SU-DHL-6 (cell line): ENCODE measurements around the gene IRF8.

Experiments used
- H2AFZ ChIP-seq: fragments of 200-600 bp; sonication (generic); 2 replicates; pipeline ENCODE4 v1.6.1; 2014; ENCODE audit warnings: low read depth, mild to moderate bottlenecking, moderate library complexity, mixed read lengths, antibody characterized with exemption, low read length; ENCODE audit not compliant: severe bottlenecking
- H3F3A ChIP-seq: fragments of 200-600 bp; shearing (Covaris generic); 2 replicates; pipeline ENCODE4 v1.6.0; 2016; ENCODE audit warnings: antibody characterized with exemption, mild to moderate bottlenecking; ENCODE audit not compliant: insufficient read depth
- H3K27ac ChIP-seq: fragments of 200-600 bp; sonication (generic); 2 replicates; pipeline ENCODE4 v1.5.1; 2016; ENCODE audit warnings: low read depth, mild to moderate bottlenecking, low read length, moderate library complexity, mixed read lengths
- H3K27me3 ChIP-seq: fragments of 200-600 bp; sonication (generic), shearing (Covaris generic); 2 replicates; pipeline ENCODE4 v1.6.0; 2014; ENCODE audit warnings: mild to moderate bottlenecking, low read length
- H3K36me3 ChIP-seq: fragments of 200-600 bp; sonication (generic); 2 replicates; pipeline ENCODE4 v1.6.1; 2014; ENCODE audit warnings: mild to moderate bottlenecking, low read length, mixed read lengths
- H3K4me2 ChIP-seq: fragments of 300-600, 200-600 bp; shearing (Covaris generic), sonication (generic); 2 replicates; pipeline ENCODE4 v1.6.0; 2014; ENCODE audit warnings: low read length, low read depth, mild to moderate bottlenecking; ENCODE audit not compliant: poor library complexity, severe bottlenecking
- H3K4me3 ChIP-seq: fragments of 200-600 bp; sonication (generic); 2 replicates; pipeline ENCODE4 v1.5.1; 2014; ENCODE audit warnings: antibody characterized with exemption, low read length, mild to moderate bottlenecking, mixed read lengths; ENCODE audit not compliant: insufficient read depth, poor library complexity, severe bottlenecking
- H3K79me2 ChIP-seq: fragments of 200-600 bp; sonication (generic); 2 replicates; pipeline ENCODE4 v1.6.1; 2014; ENCODE audit warnings: mild to moderate bottlenecking, low read length, moderate library complexity; ENCODE audit not compliant: insufficient read depth
- H3K9ac ChIP-seq: fragments of 200-600 bp; sonication (generic); 2 replicates; pipeline ENCODE4 v1.7.0; 2014; ENCODE audit warnings: mild to moderate bottlenecking, low read length
- H3K9me2 ChIP-seq: fragments of 200-600 bp; sonication (generic); replicated peaks from 2 replicates; pipeline ENCODE4 v1.6.1; 2014; ENCODE audit warnings: low read length; ENCODE audit not compliant: insufficient read depth
- H3K9me3 ChIP-seq: fragments of 200-600 bp; sonication (generic); 2 replicates; pipeline ENCODE4 v1.6.1; 2014; ENCODE audit warnings: low read length, mixed read lengths; ENCODE audit not compliant: insufficient read depth
- H4K20me1 ChIP-seq: fragments of 200-600 bp; sonication (generic); 2 replicates; pipeline ENCODE4 v1.6.1; 2014; ENCODE audit warnings: low read depth, mild to moderate bottlenecking, antibody characterized with exemption, low read length, moderate library complexity, mixed read lengths
- EZH2phosphoT487 ChIP-seq: fragments of 200-600 bp; sonication (generic), shearing (Covaris generic); conservative IDR thresholded peaks from 2 replicates; pipeline ENCODE4 v1.6.1; 2018; ENCODE audit warnings: mild to moderate bottlenecking, antibody characterized with exemption, low read length, moderate library complexity, mixed read lengths
- TF ChIP-seq, protein P1 (sequence below): fragments of 200-600 bp; sonication (generic); IDR thresholded peaks from one replicate; pipeline ENCODE4 v1.5.1; 2017; ENCODE audit warnings: antibody characterized with exemption, mild to moderate bottlenecking, low read length, moderate library complexity; ENCODE audit not compliant: insufficient read depth, poor library complexity, severe bottlenecking

Gene IRF8

GRCh38 chr16:85924675-85925074 lies 25.7 kb downstream of the IRF8 start:
- H3K36me3 ChIP-seq: peaks cover 17% of the 10 kb centered on the region; the same call in 1 of the 2 replicates
- H2AFZ ChIP-seq: no peak overlapping the region
- H3K27ac ChIP-seq: peak overlapping the region; percentile 14; the same call in 1 of the 2 replicates
- H3K9ac ChIP-seq: no peak overlapping the region
- H3K27me3 ChIP-seq: no peaks in the 10 kb centered on the region
- H3K4me2 ChIP-seq: no peak overlapping the region
- no peaks in the 10 kb centered on the region for H3K9me2 ChIP-seq
- peaks cover 6% of the 10 kb centered on the region; the same call in 1 of the 2 replicates for H4K20me1 ChIP-seq
- H3F3A ChIP-seq: peaks cover 50% of the 10 kb centered on the region
- H3K79me2 ChIP-seq: no peaks in the 10 kb centered on the region
- no peak overlapping the region for H3K4me3 ChIP-seq
- no peaks in the 10 kb centered on the region for H3K9me3 ChIP-seq
- TF ChIP-seq, protein P1, sequence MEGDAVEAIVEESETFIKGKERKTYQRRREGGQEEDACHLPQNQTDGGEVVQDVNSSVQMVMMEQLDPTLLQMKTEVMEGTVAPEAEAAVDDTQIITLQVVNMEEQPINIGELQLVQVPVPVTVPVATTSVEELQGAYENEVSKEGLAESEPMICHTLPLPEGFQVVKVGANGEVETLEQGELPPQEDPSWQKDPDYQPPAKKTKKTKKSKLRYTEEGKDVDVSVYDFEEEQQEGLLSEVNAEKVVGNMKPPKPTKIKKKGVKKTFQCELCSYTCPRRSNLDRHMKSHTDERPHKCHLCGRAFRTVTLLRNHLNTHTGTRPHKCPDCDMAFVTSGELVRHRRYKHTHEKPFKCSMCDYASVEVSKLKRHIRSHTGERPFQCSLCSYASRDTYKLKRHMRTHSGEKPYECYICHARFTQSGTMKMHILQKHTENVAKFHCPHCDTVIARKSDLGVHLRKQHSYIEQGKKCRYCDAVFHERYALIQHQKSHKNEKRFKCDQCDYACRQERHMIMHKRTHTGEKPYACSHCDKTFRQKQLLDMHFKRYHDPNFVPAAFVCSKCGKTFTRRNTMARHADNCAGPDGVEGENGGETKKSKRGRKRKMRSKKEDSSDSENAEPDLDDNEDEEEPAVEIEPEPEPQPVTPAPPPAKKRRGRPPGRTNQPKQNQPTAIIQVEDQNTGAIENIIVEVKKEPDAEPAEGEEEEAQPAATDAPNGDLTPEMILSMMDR: no peak
- TF ChIP-seq EZH2phosphoT487: no peak

- TF ChIP-seq EZH2phosphoT487: no peak
- TF ChIP-seq, protein P1: no peak
- H3K27ac ChIP-seq: no peak overlapping the region
- no peaks in the 10 kb centered on the region for H3K9me2 ChIP-seq
- no peak overlapping the region for H2AFZ ChIP-seq
- H3K36me3 ChIP-seq: peaks cover 10% of the 10 kb centered on the region; the same call in 1 of the 2 replicates
- no peak overlapping the region for H3K4me3 ChIP-seq
- no peak overlapping the region for H3K4me2 ChIP-seq
- no peak overlapping the region for H3K9ac ChIP-seq
- no peaks in the 10 kb centered on the region for H3K27me3 ChIP-seq
- H3K79me2 ChIP-seq: no peaks in the 10 kb centered on the region
- H3F3A ChIP-seq: peaks cover 37% of the 10 kb centered on the region
- no peaks in the 10 kb centered on the region for H3K9me3 ChIP-seq
- H4K20me1 ChIP-seq: 0 out of 2 replicates have a peak, but pooled peaks cover 6% of the 10 kb centered on the region
Measured at GRCh38 chr16:85926370-85926769, 27.4 kb downstream of the IRF8 start.

DNA sequence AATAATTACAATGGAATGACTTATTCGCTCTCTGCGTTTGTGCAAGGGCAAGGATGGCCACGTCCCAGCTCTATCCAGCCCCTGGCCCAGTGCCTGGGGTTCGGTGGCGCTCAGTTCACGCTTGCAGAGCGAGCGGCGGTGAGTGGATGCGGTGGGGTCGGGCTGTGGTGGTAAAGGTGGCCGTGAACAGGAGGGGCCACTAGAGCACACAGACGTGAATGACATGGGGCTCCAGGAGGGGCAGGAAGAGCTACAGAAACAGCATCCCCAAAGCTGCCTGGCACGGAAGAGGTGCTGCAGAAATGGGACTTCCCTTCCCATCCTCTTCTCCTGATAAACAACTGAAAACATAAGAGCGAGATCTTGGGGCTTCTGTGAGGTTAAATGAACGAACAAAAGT lies 28.4 kb downstream of the IRF8 start:
- no peak overlapping the region for H3K4me3 ChIP-seq
- no peaks in the 10 kb centered on the region for H4K20me1 ChIP-seq
- no peak overlapping the region for H3K4me2 ChIP-seq
- H3K27ac ChIP-seq: no peak overlapping the region
- H3K27me3 ChIP-seq: no peaks in the 10 kb centered on the region
- no peak for TF ChIP-seq EZH2phosphoT487
- TF ChIP-seq, protein P1: no peak
- no peaks in the 10 kb centered on the region for H3K79me2 ChIP-seq
- peaks cover 27% of the 10 kb centered on the region for H3F3A ChIP-seq
- no peaks in the 10 kb centered on the region for H3K9me3 ChIP-seq
- no peak overlapping the region for H2AFZ ChIP-seq
- H3K9ac ChIP-seq: no peak overlapping the region
- no peaks in the 10 kb centered on the region; the same call in 1 of the 2 replicates for H3K36me3 ChIP-seq
- H3K9me2 ChIP-seq: no peaks in the 10 kb centered on the region
